Spleen (tissue), 7 donors: ENCODE results near the gene CST7.

Experiments
- POLR2A ChIP-seq, 3 donors: fragments of 450-650 bp; IDR thresholded peaks; one replicate each; pipeline ENCODE4 v1.5.1; 2017; ENCODE audit warnings: antibody characterized with exemption in 3 of 3, mild to moderate bottlenecking in 1 of 3
- TF ChIP-seq, protein P1 (sequence below), 11 experiments: fragments of 200-600 bp in 7 of 11; fragments of 450-650 bp in 4 of 11; sonication (generic) in 4 of 11; IDR thresholded peaks in 8 of 11; conservative IDR thresholded peaks in 3 of 11; 1 replicate in 7 of 11; 2 replicates in 4 of 11; pipeline versions ENCODE4 v1.4.0 to v1.8.0; 2016 to 2021; ENCODE audit warnings: antibody characterized with exemption in 11 of 11, inconsistent platforms in 4 of 11, mild to moderate bottlenecking in 1 of 11
- donor health status: DM: no; HTN: no; CAD: no; lungs with moderate emphysema.
- donor health status: DM: no; HTN: no; CAD: no.
- donor health status: DM: no; HTN: no; CAD: no.

- TF ChIP-seq, protein P1, sequence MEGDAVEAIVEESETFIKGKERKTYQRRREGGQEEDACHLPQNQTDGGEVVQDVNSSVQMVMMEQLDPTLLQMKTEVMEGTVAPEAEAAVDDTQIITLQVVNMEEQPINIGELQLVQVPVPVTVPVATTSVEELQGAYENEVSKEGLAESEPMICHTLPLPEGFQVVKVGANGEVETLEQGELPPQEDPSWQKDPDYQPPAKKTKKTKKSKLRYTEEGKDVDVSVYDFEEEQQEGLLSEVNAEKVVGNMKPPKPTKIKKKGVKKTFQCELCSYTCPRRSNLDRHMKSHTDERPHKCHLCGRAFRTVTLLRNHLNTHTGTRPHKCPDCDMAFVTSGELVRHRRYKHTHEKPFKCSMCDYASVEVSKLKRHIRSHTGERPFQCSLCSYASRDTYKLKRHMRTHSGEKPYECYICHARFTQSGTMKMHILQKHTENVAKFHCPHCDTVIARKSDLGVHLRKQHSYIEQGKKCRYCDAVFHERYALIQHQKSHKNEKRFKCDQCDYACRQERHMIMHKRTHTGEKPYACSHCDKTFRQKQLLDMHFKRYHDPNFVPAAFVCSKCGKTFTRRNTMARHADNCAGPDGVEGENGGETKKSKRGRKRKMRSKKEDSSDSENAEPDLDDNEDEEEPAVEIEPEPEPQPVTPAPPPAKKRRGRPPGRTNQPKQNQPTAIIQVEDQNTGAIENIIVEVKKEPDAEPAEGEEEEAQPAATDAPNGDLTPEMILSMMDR (IDR thresholded peaks at IDR 0.05 in 8 of 11, conservative IDR thresholded peaks at IDR 0.05 in 3 of 11), result no peak
- no peak for TF ChIP-seq POLR2A (IDR thresholded peaks at IDR 0.05)
Measured at GRCh38 chr20:24957326-24958016, 8.4 kb downstream of the CST7 start.
